H9 (cell line): Measurements from ENCODE around the gene MYOM3. TPM values are rescaled to one million over a fixed set of nuclear protein-coding genes. Genes with fewer than 3 reads are reported as not detected.

Experiments
- DNase-seq: peaks from one replicate; pipeline ENCODE4 v3.0.0-alpha.2; 2017
- H2AFZ ChIP-seq: one replicate; pipeline ENCODE4 v1.6.1; 2013; ENCODE audit warnings: mild to moderate bottlenecking, low read length, control low read depth, moderate library complexity
- H2AK5ac ChIP-seq: 2 replicates; pipeline ENCODE4 v1.6.1; 2013; ENCODE audit warnings: low read length, control low read depth, mixed read lengths; ENCODE audit not compliant: insufficient read length
- H2BK120ac ChIP-seq: one replicate; pipeline ENCODE4 v1.6.1; 2013; ENCODE audit warnings: low read depth, mild to moderate bottlenecking, low read length, control low read depth, inconsistent platforms; ENCODE audit not compliant: poor library complexity, severe bottlenecking
- H2BK12ac ChIP-seq: 2 replicates; pipeline ENCODE4 v1.6.1; 2013; ENCODE audit warnings: low read length, control low read depth, mixed read lengths, low read depth; ENCODE audit not compliant: insufficient read length
- H2BK15ac ChIP-seq: 2 replicates; pipeline ENCODE4 v1.6.1; 2013; ENCODE audit warnings: low read depth, low read length, control low read depth
- H2BK20ac ChIP-seq: one replicate; pipeline ENCODE4 v1.6.1; 2013; ENCODE audit warnings: low read depth, mild to moderate bottlenecking, low read length, control low read depth, inconsistent platforms; ENCODE audit not compliant: poor library complexity, severe bottlenecking
- H2BK5ac ChIP-seq: 2 replicates; pipeline ENCODE4 v1.6.1; 2013; ENCODE audit warnings: low read length, control low read depth, mixed read lengths; ENCODE audit not compliant: insufficient read length
- H3K14ac ChIP-seq: 2 replicates; pipeline ENCODE4 v1.6.1; 2013; ENCODE audit warnings: low read length, control low read depth; ENCODE audit not compliant: insufficient read depth
- H3K18ac ChIP-seq: 2 replicates; pipeline ENCODE4 v1.6.1; 2013; ENCODE audit warnings: low read depth, mild to moderate bottlenecking, mixed read lengths, low read length, control low read depth; ENCODE audit not compliant: insufficient read length
- H3K23ac ChIP-seq: 2 replicates; pipeline ENCODE4 v1.6.1; 2013; ENCODE audit warnings: low read length, control low read depth, mixed read lengths, low read depth; ENCODE audit not compliant: insufficient read length
- H3K23me2 ChIP-seq: 2 replicates; pipeline ENCODE4 v1.6.1; 2013; ENCODE audit warnings: low read depth, mild to moderate bottlenecking, mixed read lengths, low read length, control low read depth; ENCODE audit not compliant: insufficient read length, poor library complexity, severe bottlenecking
- H3K27ac ChIP-seq: 2 replicates; pipeline ENCODE4 v1.5.1; 2013; ENCODE audit warnings: low read length, control low read depth, mixed read lengths, low read depth; ENCODE audit not compliant: insufficient read length
- H3K27me3 ChIP-seq: 2 replicates; pipeline ENCODE4 v1.6.1; 2013; ENCODE audit warnings: low read length, control low read depth, inconsistent platforms; ENCODE audit not compliant: insufficient read depth
- H3K4ac ChIP-seq: 2 replicates; pipeline ENCODE4 v1.6.1; 2013; ENCODE audit warnings: low read depth, mild to moderate bottlenecking, control low read depth, inconsistent platforms, low read length, moderate library complexity
- H3K4me1 ChIP-seq: 2 replicates; pipeline ENCODE4 v1.6.1; 2013; ENCODE audit warnings: low read length, control low read depth, inconsistent platforms; ENCODE audit not compliant: insufficient read depth
- H3K4me2 ChIP-seq: 2 replicates; pipeline ENCODE4 v1.6.1; 2013; ENCODE audit warnings: low read length, control low read depth, mixed read lengths; ENCODE audit not compliant: insufficient read length, insufficient read depth
- H3K56ac ChIP-seq: 2 replicates; pipeline ENCODE4 v1.6.1; 2013; ENCODE audit warnings: low read depth, mild to moderate bottlenecking, mixed read lengths, low read length, control low read depth; ENCODE audit not compliant: insufficient read length
- H3K79me1 ChIP-seq: 2 replicates; pipeline ENCODE4 v1.6.1; 2013; ENCODE audit warnings: low read depth, mild to moderate bottlenecking, moderate library complexity, low read length, control low read depth, inconsistent platforms; ENCODE audit not compliant: insufficient read depth, poor library complexity, severe bottlenecking
- H3K79me2 ChIP-seq: 2 replicates; pipeline ENCODE4 v1.6.1; 2013; ENCODE audit warnings: low read length, control low read depth, inconsistent platforms; ENCODE audit not compliant: insufficient read depth
- H3K9ac ChIP-seq: 2 replicates; pipeline ENCODE4 v1.6.1; 2013; ENCODE audit warnings: low read length, control low read depth, mixed read lengths; ENCODE audit not compliant: insufficient read length; ENCODE audit errors: extremely low read depth
- H3K9me3 ChIP-seq: one replicate; pipeline ENCODE4 v1.6.1; 2013; ENCODE audit warnings: low read depth, low read length, inconsistent platforms; ENCODE audit not compliant: control insufficient read depth
- H3T11ph ChIP-seq: one replicate; pipeline ENCODE4 v1.6.1; 2013; ENCODE audit warnings: mild to moderate bottlenecking, low read length, control low read depth, inconsistent platforms
- H4K20me1 ChIP-seq: one replicate; pipeline ENCODE4 v1.6.1; 2013; ENCODE audit not compliant: control insufficient read depth, insufficient read length, insufficient read depth
- H4K5ac ChIP-seq: 2 replicates; pipeline ENCODE4 v1.6.1; 2013; ENCODE audit warnings: low read depth, mild to moderate bottlenecking, mixed read lengths, low read length, control low read depth; ENCODE audit not compliant: insufficient read length
- H4K8ac ChIP-seq: replicated peaks from 2 replicates; pipeline ENCODE4 v1.6.1; 2013; ENCODE audit warnings: low read length, control low read depth, mixed read lengths, low read depth; ENCODE audit not compliant: insufficient read length
- H4K91ac ChIP-seq: 2 replicates; pipeline ENCODE4 v1.6.1; 2013; ENCODE audit warnings: low read depth, mild to moderate bottlenecking, moderate library complexity, mixed read lengths, low read length, control low read depth; ENCODE audit not compliant: insufficient read length
- H3K27ac Mint-ChIP-seq, 3 experiments: 2 replicates in 2 of 3; 3 replicates in 1 of 3; pipeline ENCODE4 v1.8.0; 2020 to 2021; ENCODE audit warnings: mixed read lengths in 3 of 3, mild to moderate bottlenecking in 1 of 3, moderate library complexity in 1 of 3
- H3K27me3 Mint-ChIP-seq: 2 replicates; pipeline ENCODE4 v1.8.0; 2021; ENCODE audit warnings: low read depth, mild to moderate bottlenecking, moderate library complexity, mixed read lengths
- H3K36me3 Mint-ChIP-seq, 3 experiments: 2 replicates in 2 of 3; 3 replicates in 1 of 3; pipeline ENCODE4 v1.8.0; 2020 to 2021; ENCODE audit warnings: low read depth in 3 of 3, mixed read lengths in 3 of 3; ENCODE audit not compliant: insufficient read depth in 1 of 3
- H3K4me1 Mint-ChIP-seq, 2 experiments: 2 replicates each; pipeline ENCODE4 v1.8.0; 2020; ENCODE audit warnings: mixed read lengths in 2 of 2
- H3K4me3 Mint-ChIP-seq, 2 experiments: 2 replicates in 1 of 2; 3 replicates in 1 of 2; pipeline ENCODE4 v1.8.0; 2020 to 2021; ENCODE audit warnings: mild to moderate bottlenecking in 2 of 2, mixed read lengths in 2 of 2, moderate library complexity in 1 of 2
- H3K9me3 Mint-ChIP-seq, 2 experiments: 2 replicates in 1 of 2; 3 replicates in 1 of 2; pipeline ENCODE4 v1.8.0; 2020; ENCODE audit warnings: mild to moderate bottlenecking in 2 of 2, mixed read lengths in 2 of 2, moderate library complexity in 1 of 2
- WGBS: extraction: QIAGEN DNeasy Blood & Tissue Kit; methylation state at CpG from one replicate; pipeline ENCODE4 v1.1.7; 2013; ENCODE audit warnings: missing lambda C conversion rate, low lambda C conversion rate, mixed read lengths; ENCODE audit not compliant: insufficient read length; ENCODE audit errors: extremely low coverage; 5-methylcytosine and 5-hydroxymethylcytosine counted together
- total RNA-seq: library from RNA; stranded (reverse); gene quantifications from 2 replicates; pipeline ENCODE4 v1.2.1, GENCODE V29; 2021
- TF ChIP-seq, protein P1 (sequence below): fragments of 200-600 bp; sonication (generic); conservative IDR thresholded peaks from 3 replicates; pipeline ENCODE4 v1.8.0; 2021; ENCODE audit warnings: antibody characterized with exemption, mild to moderate bottlenecking

The MYOM3 gene
- total RNA-seq, 1 experiment from 2014 or later, result 0.11 TPM

DNA sequence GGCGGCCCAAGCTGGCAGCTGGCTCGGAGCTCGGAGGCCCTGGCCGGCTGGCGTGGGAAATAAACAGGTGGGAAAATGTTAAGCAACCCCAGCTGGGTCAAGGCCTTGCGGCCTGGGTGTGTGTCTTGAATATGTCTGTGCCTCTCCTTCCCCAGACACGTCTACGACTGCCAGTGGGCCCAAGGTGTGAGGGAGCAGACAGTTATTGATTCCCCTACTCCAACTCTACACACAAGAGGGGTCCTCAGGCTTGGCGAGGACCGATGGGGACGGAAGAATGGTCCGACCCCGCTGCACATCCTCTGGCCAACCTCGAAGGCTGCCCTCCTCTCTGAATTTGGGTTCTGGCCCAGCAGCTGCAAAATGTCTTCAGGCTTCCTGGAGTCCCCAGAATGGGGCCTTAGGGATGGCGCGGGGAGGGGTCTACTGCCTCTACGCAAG lies 28.8 kb upstream of the MYOM3 start:
- WGBS, result no CpG with 5 or more reads among the region's 17 CpGs
- Histone ChIP-seq H3K9me3 (no peaks in the 10 kb centered on the region), H2BK120ac (no peak overlapping the region), H3K23ac (no peak overlapping the region), H2AK5ac (no peak overlapping the region), H3K4me1 (0 out of 2 replicates have a peak, but pooled peaks cover 2% of the 10 kb centered on the region), H4K91ac (no peak overlapping the region), H2BK12ac (no peak overlapping the region), H3K4me2 (no peak overlapping the region), H3K79me2 (no peaks in the 10 kb centered on the region), H3K9ac (no peak overlapping the region), H3K27ac (no peak overlapping the region), H2AFZ (no peak overlapping the region), H3K23me2 (no peaks in the 10 kb centered on the region), H4K5ac (no peak overlapping the region), H3T11ph (no peak overlapping the region), H2BK15ac (no peak overlapping the region), H3K4ac (no peak overlapping the region), H3K18ac (no peak overlapping the region), H3K56ac (no peak overlapping the region), H3K27me3 (no peaks in the 10 kb centered on the region), H2BK5ac (no peak overlapping the region), H2BK20ac (no peak overlapping the region), H4K20me1 (no peaks in the 10 kb centered on the region), H4K8ac (no peak overlapping the region), H3K79me1 (no peaks in the 10 kb centered on the region), H3K14ac (no peak overlapping the region)
- Mint-ChIP-seq H3K27ac (no peak overlapping the region), H3K4me3 (no peak overlapping the region), H3K9me3 (no peaks in the 10 kb centered on the region), H3K27me3 (peaks cover 6% of the 10 kb centered on the region), H3K36me3 (no peaks in the 10 kb centered on the region), H3K4me1 (peaks cover 4 to 9% of the 10 kb centered on the region in 2 experiments; a peak in 3 of 4 replicates)
- TF ChIP-seq, protein P1, sequence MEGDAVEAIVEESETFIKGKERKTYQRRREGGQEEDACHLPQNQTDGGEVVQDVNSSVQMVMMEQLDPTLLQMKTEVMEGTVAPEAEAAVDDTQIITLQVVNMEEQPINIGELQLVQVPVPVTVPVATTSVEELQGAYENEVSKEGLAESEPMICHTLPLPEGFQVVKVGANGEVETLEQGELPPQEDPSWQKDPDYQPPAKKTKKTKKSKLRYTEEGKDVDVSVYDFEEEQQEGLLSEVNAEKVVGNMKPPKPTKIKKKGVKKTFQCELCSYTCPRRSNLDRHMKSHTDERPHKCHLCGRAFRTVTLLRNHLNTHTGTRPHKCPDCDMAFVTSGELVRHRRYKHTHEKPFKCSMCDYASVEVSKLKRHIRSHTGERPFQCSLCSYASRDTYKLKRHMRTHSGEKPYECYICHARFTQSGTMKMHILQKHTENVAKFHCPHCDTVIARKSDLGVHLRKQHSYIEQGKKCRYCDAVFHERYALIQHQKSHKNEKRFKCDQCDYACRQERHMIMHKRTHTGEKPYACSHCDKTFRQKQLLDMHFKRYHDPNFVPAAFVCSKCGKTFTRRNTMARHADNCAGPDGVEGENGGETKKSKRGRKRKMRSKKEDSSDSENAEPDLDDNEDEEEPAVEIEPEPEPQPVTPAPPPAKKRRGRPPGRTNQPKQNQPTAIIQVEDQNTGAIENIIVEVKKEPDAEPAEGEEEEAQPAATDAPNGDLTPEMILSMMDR, result no peak
- DNase-seq, result no peak
